Astrocyte of the spinal cord (primary cell): ENCODE data around the gene DNAJC18.

Source experiments
- DNase-seq: peaks from one replicate; pipeline ENCODE4 v3.0.0; 2011; ENCODE audit warnings: low read depth, low spot score
- H3K4me3 ChIP-seq: 2 replicates; pipeline ENCODE4 v1.5.1; 2011; ENCODE audit warnings: low read depth, mild to moderate bottlenecking, low read length, moderate library complexity
- CTCF ChIP-seq: IDR thresholded peaks from 2 replicates; pipeline ENCODE4 v1.5.1; 2012; ENCODE audit warnings: low read depth, mild to moderate bottlenecking, low read length, inconsistent platforms
- in situ Hi-C: cut with HindIII; loops from 2 replicates; pipeline ENCODE4 v1.10.0; 2017; ENCODE audit warnings: low sequenced_read_pairs

DNAJC18 gene

GRCh38 chr5:139396691-139397090 lies 42.6 kb downstream of the DNAJC18 start:
- no peak for TF ChIP-seq CTCF
- H3K4me3 ChIP-seq, result no peak overlapping the region
- in situ Hi-C loops, result no loop called here
- DNase-seq, result no peak

- no peak overlapping the region for H3K4me3 ChIP-seq
Measured at GRCh38 chr5:139395844-139396640, 43.3 kb downstream of the DNAJC18 start.

GRCh38 chr5:139394654-139395566 lies 44.4 kb downstream of the DNAJC18 start, which contains the start of gene PROB1:
Gene PROB1 (minus strand): TSS chr5:139395104. CDS start chr5:139395081, 23 bp downstream.
- no peak for DNase-seq
- no peak for TF ChIP-seq CTCF
- in situ Hi-C loops, result no loop called here
- H3K4me3 ChIP-seq, result peak within 1 kb of the TSS; percentile 32

More at GRCh38 chr5:139395844-139396640, 43.3 kb downstream of the DNAJC18 start:
- in situ Hi-C loops, result no loop called here
- no peak for TF ChIP-seq CTCF
- no peak for DNase-seq

- H3K4me3 ChIP-seq, result peak overlapping the region; percentile 32
- no peak for DNase-seq
- in situ Hi-C loops, result no loop called here
- TF ChIP-seq CTCF, result peak; percentile 46
Measured at GRCh38 chr5:139394123-139394653, 45.1 kb downstream of the DNAJC18 start.

- H3K4me3 ChIP-seq, result peak overlapping the region; percentile 32
- no peak for TF ChIP-seq CTCF
- in situ Hi-C loops, result no loop called here
- DNase-seq, result no peak
Measured at GRCh38 chr5:139393497-139394122, 45.7 kb downstream of the DNAJC18 start.
